ENCODE measurements around the gene FOXO4.

GRCh38 chrX:71148278-71148663 is 52.6 kb downstream of the FOXO4 start:
- TF ChIP-seq CHD2 (IDR thresholded peaks at IDR 0.05; ENCODE audit: low read depth, low read length) (no peak), POLR2A (IDR thresholded peaks at IDR 0.05; ENCODE audit: insufficient read depth in 1 of 2, low read depth in 2 of 2, low read length in 2 of 2) (no peak), MBD4 (IDR thresholded peaks at IDR 0.05; ENCODE audit: borderline replicate concordance, low read length) (no peak), ZNF232 (CRISPR knock-in tag; IDR thresholded peaks at IDR 0.05; ENCODE audit: borderline replicate concordance) (no peak), ZBTB7A (CRISPR knock-in tag; IDR thresholded peaks at IDR 0.05) (no peak), POGK (CRISPR knock-in tag; conservative IDR thresholded peaks at IDR 0.05) (no peak), SATB2 (CRISPR knock-in tag; IDR thresholded peaks at IDR 0.05) (no peak), ZNF350 (CRISPR knock-in tag; IDR thresholded peaks at IDR 0.05; ENCODE audit: borderline replicate concordance, low read depth) (no peak), THRA (CRISPR knock-in tag; IDR thresholded peaks at IDR 0.05; ENCODE audit: borderline replicate concordance) (no peak), CC2D1A (CRISPR knock-in tag; IDR thresholded peaks at IDR 0.05) (no peak), CTCF (CRISPR knock-in tag; IDR thresholded peaks at IDR 0.05) (no peak), ZBTB1 (CRISPR knock-in tag; IDR thresholded peaks at IDR 0.05; ENCODE audit: borderline replicate concordance) (no peak), BRF2 (CRISPR knock-in tag; IDR thresholded peaks at IDR 0.05) (no peak)

All from HepG2 (cell line).